Endothelial cell of umbilical vein (primary cell): ENCODE measurements around the gene OR2V1. TPM values are rescaled to one million over a fixed set of nuclear protein-coding genes. Genes with fewer than 3 reads are reported as not detected.

ENCODE experiments used
- BruUV-seq: library from RNA; stranded (reverse); fragments of 400-500 nt; replicated peaks from 2 replicates; lab custom pipeline; 2021; lab: Mats Ljungman, UMichigan
- CTCF ChIA-PET: fragments of 300-600, 350-600 bp; sonication (Branson Sonifier 250); formaldehyde crosslinking; loops from one replicate; lab custom pipeline; 2021; ENCODE audit warnings: antibody characterized with exemption, inconsistent platforms; lab: Charles Lee
- POLR2A ChIA-PET: fragments of 300-600, 350-600 bp; sonication (Branson Sonifier 250); formaldehyde crosslinking; loops from one replicate; lab custom pipeline; 2021; ENCODE audit warnings: antibody characterized with exemption, inconsistent platforms; lab: Charles Lee
- DNase-seq: peaks from one replicate; pipeline ENCODE4 v3.0.0-alpha.2; 2011; ENCODE audit warnings: low read depth, low spot score
- FAIRE-seq: peaks from 2 replicates; lab custom pipeline; 2011; peaks lifted over from hg19 to GRCh38; lab: Jason Lieb, UNC
- H2AFZ ChIP-seq: 2 replicates; pipeline ENCODE4 v1.6.0; 2012; ENCODE audit warnings: low read depth, low read length, control low read depth, inconsistent platforms
- H3K27ac ChIP-seq: 2 replicates; pipeline ENCODE4 v1.5.1; 2011; ENCODE audit warnings: low read depth, mild to moderate bottlenecking, control low read depth, low read length, moderate library complexity; ENCODE audit not compliant: insufficient read depth
- H3K27me3 ChIP-seq, 2 experiments: 2 replicates each; pipeline versions ENCODE4 v1.6.0 to v1.6.1; 2011; ENCODE audit warnings: low read length in 2 of 2, mixed read lengths in 1 of 2; ENCODE audit not compliant: control insufficient read depth in 2 of 2, insufficient read depth in 2 of 2
- H3K36me3 ChIP-seq, 2 experiments: 2 replicates in 1 of 2; 3 replicates in 1 of 2; pipeline ENCODE4 v1.5.1; 2011; ENCODE audit warnings: low read length in 2 of 2, mild to moderate bottlenecking in 1 of 2, moderate library complexity in 1 of 2; ENCODE audit not compliant: control insufficient read depth in 2 of 2, insufficient read depth in 2 of 2; ENCODE audit errors: extremely low read depth in 1 of 2
- H3K4me1 ChIP-seq: 3 replicates; pipeline ENCODE4 v1.5.1; 2011; ENCODE audit warnings: mild to moderate bottlenecking, low read length; ENCODE audit not compliant: control insufficient read depth, insufficient read depth; ENCODE audit errors: extremely low read depth
- H3K4me2 ChIP-seq: 2 replicates; pipeline ENCODE4 v1.6.1; 2011; ENCODE audit warnings: low read length, control low read depth, mixed read lengths; ENCODE audit not compliant: insufficient read depth
- H3K4me3 ChIP-seq, 3 experiments: fragments of 200-600 bp in 1 of 3; sonication (generic), shearing (Covaris generic) in 1 of 3; replicated peaks in 1 of 3; 2 replicates each; pipeline ENCODE4 v1.5.1; 2011 to 2016; ENCODE audit warnings: control low read depth in 3 of 3, low read length in 3 of 3, mild to moderate bottlenecking in 2 of 3, inconsistent platforms in 1 of 3, low read depth in 1 of 3, moderate library complexity in 1 of 3; ENCODE audit not compliant: insufficient read depth in 1 of 3
- H3K79me2 ChIP-seq: 2 replicates; pipeline ENCODE4 v1.6.0; 2012; ENCODE audit warnings: low read length, inconsistent platforms; ENCODE audit not compliant: control insufficient read depth, insufficient read depth
- H3K9ac ChIP-seq: replicated peaks from 2 replicates; pipeline ENCODE3; 2011; ENCODE audit warnings: low read length, control low read depth; ENCODE audit not compliant: insufficient read depth; ENCODE audit errors: extremely low read depth
- H3K9me1 ChIP-seq: replicated peaks from 3 replicates; pipeline ENCODE4 v1.6.0; 2011; ENCODE audit warnings: mild to moderate bottlenecking, low read length; ENCODE audit not compliant: control insufficient read depth, insufficient read depth; ENCODE audit errors: extremely low read depth
- H3K9me3 ChIP-seq: replicated peaks from 2 replicates; pipeline ENCODE4 v1.5.1; 2012; ENCODE audit warnings: low read length, inconsistent platforms; ENCODE audit not compliant: control insufficient read depth, insufficient read depth
- H4K20me1 ChIP-seq: replicated peaks from 2 replicates; pipeline ENCODE3; 2011; ENCODE audit warnings: mild to moderate bottlenecking, low read length; ENCODE audit not compliant: control insufficient read depth, insufficient read depth; ENCODE audit errors: extremely low read depth
- EZH2 ChIP-seq: IDR thresholded peaks from 2 replicates; pipeline ENCODE4 v1.6.1; 2012; ENCODE audit warnings: borderline replicate concordance, low read depth, mild to moderate bottlenecking, moderate library complexity, low read length, inconsistent platforms; ENCODE audit not compliant: severe bottlenecking
- GATA2 ChIP-seq: IDR thresholded peaks from 2 replicates; pipeline ENCODE4 v1.7.0; 2011; ENCODE audit warnings: low read depth, mild to moderate bottlenecking, moderate library complexity, mixed read lengths, low read length; ENCODE audit not compliant: insufficient read length, insufficient read depth
- JUN ChIP-seq: IDR thresholded peaks from 2 replicates; pipeline ENCODE4 v1.6.1; 2011; ENCODE audit warnings: borderline replicate concordance, low read depth; ENCODE audit not compliant: insufficient read length, insufficient read depth
- MYC ChIP-seq: IDR thresholded peaks from one replicate; pipeline ENCODE4 v1.6.1; 2011; ENCODE audit warnings: mild to moderate bottlenecking, low read depth, low read length
- POLR2A ChIP-seq: IDR thresholded peaks from 2 replicates; pipeline ENCODE4 v1.6.1; 2012; ENCODE audit warnings: low read depth, mild to moderate bottlenecking, control low read depth, low read length
- dilution Hi-C: fragments of 300-500 bp; cut with MboI; formaldehyde crosslinking; loops from one replicate; pipeline ENCODE4 v1.15.0; 2019; ENCODE audit warnings: low sequenced_read_pairs; ENCODE audit not compliant: extremely low pct_ligation_motif_present
- intact Hi-C: fragments of 100-400 bp; cut with micrococcal nuclease; formaldehyde crosslinking; loops from one replicate; pipeline ENCODE4 v1.10.0; 2022
- polyA plus RNA-seq, 4 experiments: library from polyadenylated mRNA; depleted of rRNA in 3 of 4; stranded (reverse) in 3 of 4; unstranded in 1 of 4; fragments of >200 nt; gene quantifications; 2 replicates each; pipeline versions ENCODE4 v1.2.1 to v1.2.3, GENCODE V29; 2011 to 2012; ENCODE audit warnings: missing spikeins in 1 of 4
- total RNA-seq: library from RNA; stranded (reverse); gene quantifications from 2 replicates; pipeline ENCODE4 v1.2.3, GENCODE V29; 2021
- TF ChIP-seq, protein P1 (sequence below), 2 donors: IDR thresholded peaks; 1 replicate in 1 of 2; 2 replicates in 1 of 2; pipeline ENCODE4 v1.5.1; 2011; ENCODE audit warnings: low read length in 2 of 2, mild to moderate bottlenecking in 2 of 2, moderate library complexity in 2 of 2, control low read depth in 1 of 2, inconsistent platforms in 1 of 2, low read depth in 1 of 2; ENCODE audit not compliant: insufficient read depth in 1 of 2; ENCODE audit errors: extremely low read depth in 1 of 2
- TF ChIP-seq, protein P2 (sequence below): IDR thresholded peaks from 2 replicates; pipeline ENCODE4 v1.6.1; 2011; ENCODE audit not compliant: insufficient read depth, insufficient read length

The OR2V1 gene
- total and polyA plus RNA-seq, 2 donors (not counting 3 experiments of a cell fraction or from before 2014, with no cell fraction given): not detected

DNA sequence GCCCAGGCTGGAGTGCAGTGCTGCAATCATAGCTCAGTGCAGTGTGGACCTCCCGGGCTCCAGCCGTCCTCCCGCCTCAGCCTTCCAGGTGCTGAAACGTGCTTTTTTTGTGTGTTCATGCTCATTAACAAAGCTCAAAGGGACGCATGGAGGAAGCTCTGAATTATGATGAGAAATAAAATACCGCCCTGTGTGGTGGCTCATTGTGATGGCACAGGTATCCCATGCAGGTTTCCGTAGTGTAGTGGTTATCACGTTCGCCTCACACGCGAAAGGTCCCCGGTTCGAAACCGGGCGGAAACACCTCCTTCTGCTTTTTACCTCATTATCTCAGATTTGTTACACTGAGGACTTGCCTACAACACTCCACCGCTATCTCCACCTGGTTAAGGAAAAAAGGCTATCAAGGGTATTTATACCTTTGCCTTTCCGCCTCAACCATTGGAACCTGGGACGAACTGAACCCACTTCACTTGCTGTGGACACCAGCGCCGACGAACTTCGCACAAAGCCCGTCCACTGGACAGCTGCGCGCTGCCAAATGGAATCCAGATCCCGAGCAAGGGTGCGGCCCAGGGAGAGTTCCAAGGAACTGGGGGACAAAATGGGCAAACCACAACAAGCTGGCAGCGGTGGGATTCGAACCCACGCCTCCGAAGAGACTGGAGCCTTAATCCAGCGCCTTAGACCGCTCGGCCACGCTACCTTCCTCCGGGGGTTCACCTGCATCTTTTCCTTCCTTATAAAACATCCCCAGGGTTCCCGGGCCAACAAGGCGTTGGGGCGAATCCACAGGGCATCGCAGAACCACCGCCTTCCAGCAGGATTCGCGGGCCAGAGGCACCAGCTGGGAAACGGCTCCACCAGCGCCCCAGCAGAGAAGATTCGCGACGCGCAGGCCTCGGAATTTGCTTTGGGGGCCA is 42.7 kb upstream of the OR2V1 start:
- intact Hi-C loops (loop anchor here (1.0 to 2.0 kb wide), 2 partner anchors 9 to 15 kb away; no protein-coding TSS in a partner anchor), dilution Hi-C loops (no loop called here)
- Histone ChIP-seq H3K27me3 (peaks cover 15 to 19% of the 10 kb centered on the region in 2 experiments), H3K4me1 (peaks cover 7% of the 10 kb centered on the region), H4K20me1 (no peaks in the 10 kb centered on the region), H3K9me1 (no peaks in the 10 kb centered on the region), H3K4me2 (peak overlapping the region; percentile 73), H3K4me3 (peak overlapping the region in 1 of 3 experiments; percentile 14), H3K79me2 (no peaks in the 10 kb centered on the region), H2AFZ (peak overlapping the region; percentile 48), H3K27ac (no peak overlapping the region), H3K9ac (no peak overlapping the region), H3K9me3 (no peaks in the 10 kb centered on the region), H3K36me3 (no peaks in the 10 kb centered on the region)
- ChIA-PET CTCF (interaction anchor here (1.2 to 2.7 kb wide), 7 partner anchors 9 to 389 kb away, joined by 3 to 11 read pairs (median 5); no protein-coding TSS in a partner anchor), POLR2A (interaction anchor here (0.8 to 1.5 kb wide), 2 partner anchors 10 to 12 kb away, joined by 3 to 4 read pairs; no protein-coding TSS in a partner anchor)
- peak; percentile 82 for FAIRE-seq
- BruUV-seq: no TSS peak
- TF ChIP-seq POLR2A (no peak), GATA2 (no peak), MYC (no peak), JUN (no peak), EZH2 (no peak)
- TF ChIP-seq, protein P1, sequence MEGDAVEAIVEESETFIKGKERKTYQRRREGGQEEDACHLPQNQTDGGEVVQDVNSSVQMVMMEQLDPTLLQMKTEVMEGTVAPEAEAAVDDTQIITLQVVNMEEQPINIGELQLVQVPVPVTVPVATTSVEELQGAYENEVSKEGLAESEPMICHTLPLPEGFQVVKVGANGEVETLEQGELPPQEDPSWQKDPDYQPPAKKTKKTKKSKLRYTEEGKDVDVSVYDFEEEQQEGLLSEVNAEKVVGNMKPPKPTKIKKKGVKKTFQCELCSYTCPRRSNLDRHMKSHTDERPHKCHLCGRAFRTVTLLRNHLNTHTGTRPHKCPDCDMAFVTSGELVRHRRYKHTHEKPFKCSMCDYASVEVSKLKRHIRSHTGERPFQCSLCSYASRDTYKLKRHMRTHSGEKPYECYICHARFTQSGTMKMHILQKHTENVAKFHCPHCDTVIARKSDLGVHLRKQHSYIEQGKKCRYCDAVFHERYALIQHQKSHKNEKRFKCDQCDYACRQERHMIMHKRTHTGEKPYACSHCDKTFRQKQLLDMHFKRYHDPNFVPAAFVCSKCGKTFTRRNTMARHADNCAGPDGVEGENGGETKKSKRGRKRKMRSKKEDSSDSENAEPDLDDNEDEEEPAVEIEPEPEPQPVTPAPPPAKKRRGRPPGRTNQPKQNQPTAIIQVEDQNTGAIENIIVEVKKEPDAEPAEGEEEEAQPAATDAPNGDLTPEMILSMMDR (IDR thresholded peaks at IDR 0.05; ENCODE audit: extremely low read depth in 1 of 2, insufficient read depth in 1 of 2, low read depth in 1 of 2, low read length in 2 of 2): no peak
- TF ChIP-seq, protein P2, sequence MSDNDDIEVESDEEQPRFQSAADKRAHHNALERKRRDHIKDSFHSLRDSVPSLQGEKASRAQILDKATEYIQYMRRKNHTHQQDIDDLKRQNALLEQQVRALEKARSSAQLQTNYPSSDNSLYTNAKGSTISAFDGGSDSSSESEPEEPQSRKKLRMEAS: no peak
- peak; percentile 43 for DNase-seq
